ENCODE results near the gene OR13A1. TPM values are rescaled to one million over a fixed set of nuclear protein-coding genes. Genes with fewer than 3 reads are reported as not detected.

Gene OR13A1
- total RNA-seq, 2 experiments from 2014 or later = not detected

DNA sequence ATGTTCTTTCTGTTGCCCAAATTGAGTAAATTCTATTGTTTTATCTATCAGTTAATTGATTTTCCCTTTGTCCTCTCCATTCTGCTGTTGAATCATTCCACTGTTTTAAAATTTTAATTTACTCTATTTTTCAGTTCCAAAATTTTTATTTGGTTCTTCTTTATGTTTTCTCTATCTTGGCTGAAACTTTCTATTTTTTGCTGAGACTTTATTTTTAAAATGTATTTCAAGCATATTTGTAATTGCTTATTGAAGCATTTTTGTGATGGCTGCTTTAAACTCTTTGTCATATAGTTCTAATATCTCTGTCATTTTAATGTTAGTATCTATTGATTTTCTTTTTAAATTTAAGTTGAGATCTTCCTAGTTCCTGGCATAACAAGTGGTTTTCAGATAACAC, 60.5 kb downstream of the OR13A1 start:
- no peak for DNase-seq
- Mint-ChIP-seq H3K4me1 (ENCODE audit: low read depth) (peaks cover 5% of the 10 kb centered on the region), H3K27me3 (peaks cover 3% of the 10 kb centered on the region), H3K36me3 (ENCODE audit: low read depth) (no peaks in the 10 kb centered on the region), H3K27ac (no peak overlapping the region), H3K4me3 (no peak overlapping the region), H3K9me3 (no peaks in the 10 kb centered on the region)
- TF ChIP-seq, protein P1, sequence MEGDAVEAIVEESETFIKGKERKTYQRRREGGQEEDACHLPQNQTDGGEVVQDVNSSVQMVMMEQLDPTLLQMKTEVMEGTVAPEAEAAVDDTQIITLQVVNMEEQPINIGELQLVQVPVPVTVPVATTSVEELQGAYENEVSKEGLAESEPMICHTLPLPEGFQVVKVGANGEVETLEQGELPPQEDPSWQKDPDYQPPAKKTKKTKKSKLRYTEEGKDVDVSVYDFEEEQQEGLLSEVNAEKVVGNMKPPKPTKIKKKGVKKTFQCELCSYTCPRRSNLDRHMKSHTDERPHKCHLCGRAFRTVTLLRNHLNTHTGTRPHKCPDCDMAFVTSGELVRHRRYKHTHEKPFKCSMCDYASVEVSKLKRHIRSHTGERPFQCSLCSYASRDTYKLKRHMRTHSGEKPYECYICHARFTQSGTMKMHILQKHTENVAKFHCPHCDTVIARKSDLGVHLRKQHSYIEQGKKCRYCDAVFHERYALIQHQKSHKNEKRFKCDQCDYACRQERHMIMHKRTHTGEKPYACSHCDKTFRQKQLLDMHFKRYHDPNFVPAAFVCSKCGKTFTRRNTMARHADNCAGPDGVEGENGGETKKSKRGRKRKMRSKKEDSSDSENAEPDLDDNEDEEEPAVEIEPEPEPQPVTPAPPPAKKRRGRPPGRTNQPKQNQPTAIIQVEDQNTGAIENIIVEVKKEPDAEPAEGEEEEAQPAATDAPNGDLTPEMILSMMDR (IDR thresholded peaks at IDR 0.05) = no peak
- Histone ChIP-seq H3K27ac (ENCODE audit: low read depth in 1 of 2, low read length in 2 of 2) (no peak overlapping the region), H3K27me3 (ENCODE audit: control insufficient read depth in 1 of 2, insufficient read depth in 2 of 2, low read length in 2 of 2) (no peaks in the 10 kb centered on the region), H3K4me3 (ENCODE audit: low read length) (no peak overlapping the region), H3K4me1 (ENCODE audit: insufficient read depth, low read length) (peaks cover 3% of the 10 kb centered on the region), H3K36me3 (ENCODE audit: insufficient read depth, low read length) (no peaks in the 10 kb centered on the region), H3K9me3 (ENCODE audit: control insufficient read depth in 1 of 2, insufficient read depth in 1 of 2, low read length in 2 of 2) (no peaks in the 10 kb centered on the region)
- ATAC-seq (ENCODE audit: poor library complexity) = no peak
- intact Hi-C loops (cut with DNase I, micrococcal nuclease) = loop anchor here in 1 of 2 experiments (10.0 kb wide), 1 partner anchor 200 kb away; no protein-coding TSS in a partner anchor
- CTCF ChIA-PET = interaction anchor here (0.6 to 0.7 kb wide), 2 partner anchors 27 to 123 kb away, joined by 3 read pairs; no protein-coding TSS in a partner anchor
- POLR2A ChIA-PET = no interaction called here

DNA sequence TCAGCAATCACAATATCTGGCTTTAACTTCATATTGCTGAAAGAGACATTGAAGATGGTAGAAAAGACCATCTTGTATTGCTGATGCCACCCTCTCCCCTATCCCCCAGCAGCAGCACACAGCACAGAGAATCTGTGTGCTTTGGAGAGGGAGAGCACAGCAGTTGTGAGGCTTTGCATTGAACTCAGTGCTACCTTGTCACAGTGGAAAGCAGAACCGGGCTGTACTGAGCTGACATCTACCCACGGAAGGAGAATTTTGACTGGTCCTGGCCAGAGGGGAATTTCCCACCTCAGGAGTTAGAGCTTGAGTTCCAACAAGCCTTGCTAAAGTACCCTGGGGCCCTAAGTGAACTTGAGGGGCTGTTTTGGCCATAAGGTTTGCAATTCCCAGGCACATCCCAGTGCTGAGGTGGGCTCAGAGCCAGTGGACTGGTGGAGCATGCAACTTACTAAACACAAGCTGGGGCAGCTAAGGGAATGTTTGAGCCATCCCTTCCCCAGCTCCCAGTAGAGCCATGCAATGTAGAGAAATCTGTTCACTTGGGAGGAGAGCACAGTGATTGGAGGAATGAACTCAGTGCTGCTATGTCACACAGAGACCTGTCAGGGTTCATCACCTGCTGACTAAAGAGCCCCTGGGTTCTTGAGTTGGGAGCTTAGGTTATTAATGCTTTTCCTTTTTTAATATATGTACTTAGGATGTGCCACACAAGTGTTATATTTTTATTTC, 62.1 kb downstream of the OR13A1 start:
- no peaks in the 10 kb centered on the region for H3K9me3 Mint-ChIP-seq
- DNase-seq (no peak), ATAC-seq (ENCODE audit: poor library complexity) (no peak)
- no peaks in the 10 kb centered on the region for H3K27me3 ChIP-seq (ENCODE audit: control insufficient read depth in 1 of 2, insufficient read depth in 2 of 2, low read length in 2 of 2)
- no peak overlapping the region for H3K27ac ChIP-seq (ENCODE audit: low read depth in 1 of 2, low read length in 2 of 2)
- H3K36me3 ChIP-seq (ENCODE audit: insufficient read depth, low read length) = no peaks in the 10 kb centered on the region
- peaks cover 3% of the 10 kb centered on the region for H3K4me1 ChIP-seq (ENCODE audit: insufficient read depth, low read length)
- ChIA-PET CTCF (no interaction called here), POLR2A (no interaction called here)
- H3K4me1 Mint-ChIP-seq (ENCODE audit: low read depth) = peaks cover 5% of the 10 kb centered on the region
- H3K27ac Mint-ChIP-seq = no peak overlapping the region
- H3K27me3 Mint-ChIP-seq = peaks cover 4% of the 10 kb centered on the region
- TF ChIP-seq, protein P1 (IDR thresholded peaks at IDR 0.05) = no peak
- no peak overlapping the region for H3K4me3 ChIP-seq (ENCODE audit: low read length)
- no peaks in the 10 kb centered on the region for H3K9me3 ChIP-seq (ENCODE audit: control insufficient read depth in 1 of 2, insufficient read depth in 1 of 2, low read length in 2 of 2)
- no peak overlapping the region for H3K4me3 Mint-ChIP-seq
- H3K36me3 Mint-ChIP-seq (ENCODE audit: low read depth) = no peaks in the 10 kb centered on the region
- intact Hi-C loops (cut with DNase I, micrococcal nuclease) = loop anchor here in 1 of 2 experiments (10.0 kb wide), 1 partner anchor 201 kb away; no protein-coding TSS in a partner anchor

Other genes starting within 250 kb of the OR13A1 start
- 1 to 10 TPM; 2.7 to 4.2 TPM for gene ALOX5, start 58.6 kb upstream of the OR13A1 start, total RNA-seq

Data from CD4-positive, alpha-beta T cell (primary cell).